GM21390 (cell line): Measurements from ENCODE around the gene DAPK2.
"Not testable (repeated sequence)": the region's sequence is repeated elsewhere in the genome, so short reads cannot be mapped to it uniquely, and the experiment has no call there.

Experiments used
- ATAC-seq: cut with Tn5 transposase; IDR thresholded peaks from one replicate; pipeline ENCODE4 v1.9.1; 2021; ENCODE audit not compliant: unreplicated experiment

The DAPK2 gene

GRCh38 chr15:64058279-64058678 is 12.0 kb upstream of the DAPK2 start:
- ATAC-seq = no peak

- not testable (repeated sequence) for ATAC-seq
Observed at GRCh38 chr15:64053674-64054073, 7.4 kb upstream of the DAPK2 start.

DNA sequence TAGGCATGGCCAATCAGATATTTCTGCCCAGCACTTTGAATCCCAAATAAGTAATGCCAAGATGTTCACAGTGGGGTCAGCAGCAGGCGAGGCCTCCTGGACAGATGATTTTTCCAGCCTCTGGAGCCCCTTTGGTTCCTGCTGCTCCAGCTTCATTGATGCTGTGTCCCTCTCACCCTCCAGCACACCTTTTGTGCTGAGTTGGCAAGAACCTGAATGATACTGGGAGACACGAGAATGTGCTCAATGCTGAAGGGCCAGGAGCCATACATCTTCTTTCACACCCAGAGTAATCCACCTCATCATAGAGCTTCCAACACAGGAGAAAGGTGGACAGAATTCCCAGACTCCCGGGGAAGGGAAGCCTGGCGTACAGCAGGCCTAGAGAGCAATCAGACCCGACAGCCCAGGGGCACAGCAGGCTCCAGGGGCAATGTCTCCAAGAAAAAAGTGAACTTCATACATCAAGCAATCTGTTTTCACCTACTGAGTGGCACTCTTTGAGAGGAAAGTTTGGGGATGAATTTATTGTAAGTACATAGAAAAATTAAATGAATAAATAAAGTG is 6.7 kb upstream of the DAPK2 start:
- ATAC-seq = no peak

DNA sequence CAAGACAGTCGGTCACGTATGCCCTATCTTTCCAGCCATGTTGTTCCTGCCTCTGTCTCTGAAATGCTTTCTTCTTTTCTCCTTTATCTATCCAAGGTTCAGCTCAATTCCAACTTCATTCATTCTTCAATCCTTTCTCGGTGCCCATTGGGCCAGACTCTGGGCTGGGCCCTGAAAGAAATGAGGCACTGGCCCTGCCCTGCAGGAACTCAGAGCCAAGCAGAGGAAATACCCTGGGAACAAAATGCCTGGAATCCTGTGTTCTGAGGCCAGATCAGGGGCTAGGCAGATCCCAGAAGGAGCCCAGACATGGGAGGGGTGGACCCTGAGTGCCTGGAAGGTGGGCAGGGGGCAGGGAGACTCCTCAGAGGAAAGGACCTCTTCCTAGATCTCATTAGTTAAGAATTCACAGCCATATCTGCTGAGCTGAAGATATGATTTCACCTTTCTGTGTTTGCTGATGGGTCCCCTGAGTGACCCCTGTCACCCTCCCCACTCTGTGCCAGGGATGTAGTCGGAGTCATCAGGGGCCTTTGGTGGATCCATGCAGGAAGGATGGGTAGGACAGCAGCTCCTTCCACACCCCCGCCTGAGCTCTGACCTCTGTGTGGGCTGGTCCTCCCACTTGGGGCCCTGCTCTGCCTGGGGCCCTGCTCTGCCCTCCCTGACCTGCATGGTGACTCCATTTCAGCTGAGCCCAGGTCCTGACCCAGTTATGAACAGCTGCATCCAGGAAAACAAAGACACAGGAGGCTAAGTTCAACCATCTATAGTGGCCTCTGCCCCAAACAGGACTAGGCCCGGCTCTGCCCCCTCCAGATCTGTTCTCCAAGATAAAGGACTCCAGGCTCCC is 5.3 kb upstream of the DAPK2 start:
- no peak for ATAC-seq

- ATAC-seq = no peak
Observed at GRCh38 chr15:64051093-64051402, 4.8 kb upstream of the DAPK2 start.

GRCh38 chr15:64050281-64051092 is 4.2 kb upstream of the DAPK2 start:
- no peak for ATAC-seq

- no peak for ATAC-seq
Observed at GRCh38 chr15:64048781-64049460, 2.6 kb upstream of the DAPK2 start.

GRCh38 chr15:64045774-64046420 is 388 bp downstream of the DAPK2 start:
- peak; percentile 11 for ATAC-seq

GRCh38 chr15:64045101-64045435 is 1.2 kb downstream of the DAPK2 start:
- no peak for ATAC-seq

DNA sequence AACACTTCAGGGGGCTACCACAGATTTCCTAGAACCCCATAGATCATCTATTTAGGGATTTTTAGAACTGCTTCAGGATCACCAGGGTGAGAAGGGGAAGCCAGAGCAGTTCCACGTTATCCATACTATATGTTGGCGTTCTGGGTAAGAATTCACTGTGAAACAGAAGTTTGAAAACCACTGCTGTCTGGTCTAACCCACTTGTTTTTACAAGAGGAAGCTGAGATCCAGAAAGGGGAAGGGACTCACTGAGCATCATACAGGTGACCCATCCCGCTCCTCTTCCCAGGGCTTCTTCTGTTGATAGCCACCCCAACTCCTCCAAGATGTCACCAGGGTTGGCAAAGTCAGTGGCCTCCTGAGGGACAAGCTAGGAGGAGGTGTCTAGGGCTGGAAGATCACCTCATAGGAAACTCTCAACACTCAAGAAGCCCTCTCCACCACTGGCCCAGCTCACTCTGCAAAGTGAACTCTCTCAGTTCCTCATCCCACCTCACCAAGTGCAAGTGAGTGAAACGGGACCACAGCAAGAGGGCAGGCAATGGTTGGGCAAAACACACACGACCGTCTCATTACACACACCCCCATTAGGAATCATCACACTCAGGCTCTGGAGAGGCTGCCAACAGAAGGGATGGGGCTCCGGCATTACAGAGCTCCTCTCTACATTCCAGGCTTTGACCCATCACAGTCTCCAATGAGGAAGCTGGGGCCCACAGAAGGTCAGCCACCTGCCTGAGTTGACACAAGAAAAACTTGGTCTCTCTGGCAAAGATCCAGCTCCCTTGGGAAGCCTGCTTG is 1.8 kb downstream of the DAPK2 start:
- ATAC-seq = peak; percentile 73

- ATAC-seq = no peak
Observed at GRCh38 chr15:64038878-64039610, 7.2 kb downstream of the DAPK2 start.

- ATAC-seq = no peak
Observed at GRCh38 chr15:64037966-64038365, 8.3 kb downstream of the DAPK2 start.

DNA sequence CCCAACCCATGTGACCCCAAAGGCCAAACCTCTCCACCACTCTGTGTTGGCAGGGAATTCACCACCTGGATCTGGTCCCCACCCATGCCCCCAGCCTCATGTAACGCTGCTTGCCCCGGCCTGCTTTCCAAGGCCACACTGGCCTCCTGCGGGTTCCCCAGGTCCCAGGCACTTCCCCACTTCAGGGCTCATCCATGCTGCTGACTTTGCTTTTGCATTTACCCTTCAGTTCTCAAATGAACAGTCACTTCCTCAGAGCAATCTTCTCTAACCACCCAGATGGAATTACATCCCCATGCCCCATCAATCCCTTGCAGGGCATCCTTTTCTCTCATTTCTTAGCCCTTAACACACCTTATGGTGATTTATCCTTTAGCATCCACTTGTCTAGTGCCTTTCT is 9.2 kb downstream of the DAPK2 start:
- no peak for ATAC-seq

- no peak for ATAC-seq
Observed at GRCh38 chr15:64035525-64035924, 10.8 kb downstream of the DAPK2 start.

GRCh38 chr15:64034519-64034918 is 11.8 kb downstream of the DAPK2 start:
- ATAC-seq = no peak

DNA sequence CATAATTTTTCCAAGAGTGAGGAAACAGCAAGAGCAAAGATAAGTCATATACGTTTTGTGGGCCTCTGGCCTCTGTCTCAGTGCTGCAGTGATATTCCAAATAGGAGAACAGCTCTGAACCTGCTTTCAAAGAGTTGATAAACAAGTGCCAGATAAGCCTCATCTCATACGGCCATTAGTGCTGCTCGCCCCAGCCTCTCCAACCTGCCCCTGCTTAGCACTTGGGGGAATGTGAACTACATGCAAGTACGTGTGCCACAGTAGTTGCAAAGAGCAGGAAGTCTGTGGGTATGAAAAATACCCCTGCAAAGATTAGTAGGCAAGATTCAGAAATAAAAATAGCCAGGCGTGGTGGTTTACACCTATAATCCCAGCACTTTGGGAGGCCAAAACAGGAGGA is 14.0 kb downstream of the DAPK2 start:
- ATAC-seq = no peak

GRCh38 chr15:64030123-64030522 is 16.2 kb downstream of the DAPK2 start:
- ATAC-seq = no peak

DNA sequence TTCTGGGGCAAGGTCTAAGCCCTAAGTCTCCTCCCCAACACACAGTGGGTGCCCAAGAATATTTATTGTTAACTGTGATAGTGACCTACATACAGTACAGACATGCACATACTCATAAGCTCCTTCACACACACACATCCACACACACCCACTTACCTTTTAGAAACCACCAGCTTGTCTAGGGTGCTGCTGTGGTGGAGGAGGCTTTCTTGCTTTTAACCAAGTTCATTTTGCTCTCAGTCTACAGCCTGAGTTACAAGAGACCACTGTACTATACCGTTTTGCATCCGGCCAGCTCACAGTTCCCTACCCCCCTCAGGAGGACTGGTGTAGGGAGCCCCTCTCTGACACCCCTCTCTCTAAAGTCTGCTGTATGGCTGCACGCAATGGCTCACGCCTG is 16.7 kb downstream of the DAPK2 start:
- no peak for ATAC-seq

DNA sequence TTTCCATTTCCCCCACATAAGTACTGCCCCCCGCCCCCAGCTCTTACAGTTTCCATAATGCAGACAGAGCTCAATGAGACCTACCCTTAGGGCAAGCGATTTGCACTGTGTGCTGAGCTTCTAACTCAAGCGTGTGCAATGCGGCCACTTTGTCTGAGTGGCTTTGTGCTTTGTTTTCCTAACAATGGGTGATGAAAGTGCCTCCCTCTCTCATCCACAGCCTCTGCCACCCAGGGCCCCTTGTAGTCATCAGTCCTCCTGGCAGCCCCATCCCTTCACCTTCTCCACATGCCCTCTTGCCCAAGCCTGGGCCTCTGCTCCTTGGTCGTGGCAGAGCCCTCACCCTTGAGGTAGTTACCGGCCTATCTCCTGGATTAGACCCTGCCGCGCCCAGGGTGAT is 17.2 kb downstream of the DAPK2 start:
- no peak for ATAC-seq

DNA sequence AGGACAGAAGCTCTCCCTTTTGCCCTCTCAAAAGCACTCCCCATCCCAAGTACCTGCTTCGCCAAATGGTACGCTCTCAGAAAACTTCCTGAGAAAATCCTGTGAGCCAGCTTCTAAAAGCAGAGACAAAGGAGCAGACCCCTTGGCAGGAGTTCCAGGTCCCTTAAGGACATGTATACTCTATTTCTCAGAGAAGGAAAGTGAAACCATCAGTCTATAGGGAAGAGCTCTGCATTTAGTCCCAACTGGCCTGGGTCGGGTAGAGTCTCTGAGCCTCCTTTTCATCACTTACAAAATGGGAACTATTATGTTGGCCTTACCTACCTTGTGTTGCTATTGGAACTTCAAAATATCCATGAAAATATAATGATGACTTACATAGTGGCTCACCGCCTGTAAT is 19.7 kb downstream of the DAPK2 start:
- no peak for ATAC-seq
